ENCODE data around the gene CCDC85B. TPM values are rescaled to one million over a fixed set of nuclear protein-coding genes. Genes with fewer than 3 reads are reported as not detected.

Gene CCDC85B
- polyA plus RNA-seq, 1 of the 3 experiments (the other 2 are of a cell fraction): 52.8 TPM

GRCh38 chr11:65864706-65865471 is 25.6 kb upstream of the CCDC85B start:
- Histone ChIP-seq H3K9me2 (no peaks in the 10 kb centered on the region), H3K36me3 (replicated peaks in 1 of 2; ENCODE audit: control insufficient read depth in 1 of 2, insufficient read depth in 2 of 2, low read length in 1 of 2) (peaks cover 46 to 81% of the 10 kb centered on the region in 2 experiments), H3K27ac (ENCODE audit: low read depth in 2 of 2, low read length in 1 of 2) (no peak overlapping the region; a peak in 1 of 4 replicates), H3K27me3 (ENCODE audit: insufficient read depth) (no peaks in the 10 kb centered on the region), H3K4me1 (ENCODE audit: control insufficient read depth in 1 of 2, insufficient read depth in 2 of 2, low read depth in 1 of 2, low read length in 1 of 2) (peaks cover 10 to 18% of the 10 kb centered on the region in 2 experiments; a peak in 3 of 4 replicates), H2AFZ (ENCODE audit: low read depth) (no peak overlapping the region), H3K9me3 (no peaks in the 10 kb centered on the region), H3F3A (replicated peaks; ENCODE audit: insufficient read depth) (peaks cover 55% of the 10 kb centered on the region), H3K79me2 (ENCODE audit: insufficient read depth) (peaks cover 45% of the 10 kb centered on the region), H3K9ac (no peak overlapping the region), H3K4me3 (ENCODE audit: low read depth in 2 of 2, low read length in 1 of 2) (no peak overlapping the region), H3K4me2 (no peak overlapping the region), H4K20me1 (ENCODE audit: insufficient read depth) (no peaks in the 10 kb centered on the region; the same call in 1 of the 2 replicates)
- 93% methylated on average over 11 of the region's 18 CpGs for WGBS (ENCODE audit: low lambda C conversion rate)
- no peak for DNase-seq
- CTCF ChIA-PET: interaction anchor here (18.4 kb wide), 1 partner anchor 20 kb away, joined by 374 read pairs; the partner anchor contains the start of genes CCDC85B, CTSW and FIBP
- POLR2A ChIA-PET: no interaction called here
- TF ChIP-seq TAF1 (IDR thresholded peaks at IDR 0.05; ENCODE audit: borderline replicate concordance, low read depth, low read length) (no peak), PBX3 (IDR thresholded peaks at IDR 0.05) (0 out of 2 replicates have a peak, but pooled peaks have one; percentile 21)

DNA sequence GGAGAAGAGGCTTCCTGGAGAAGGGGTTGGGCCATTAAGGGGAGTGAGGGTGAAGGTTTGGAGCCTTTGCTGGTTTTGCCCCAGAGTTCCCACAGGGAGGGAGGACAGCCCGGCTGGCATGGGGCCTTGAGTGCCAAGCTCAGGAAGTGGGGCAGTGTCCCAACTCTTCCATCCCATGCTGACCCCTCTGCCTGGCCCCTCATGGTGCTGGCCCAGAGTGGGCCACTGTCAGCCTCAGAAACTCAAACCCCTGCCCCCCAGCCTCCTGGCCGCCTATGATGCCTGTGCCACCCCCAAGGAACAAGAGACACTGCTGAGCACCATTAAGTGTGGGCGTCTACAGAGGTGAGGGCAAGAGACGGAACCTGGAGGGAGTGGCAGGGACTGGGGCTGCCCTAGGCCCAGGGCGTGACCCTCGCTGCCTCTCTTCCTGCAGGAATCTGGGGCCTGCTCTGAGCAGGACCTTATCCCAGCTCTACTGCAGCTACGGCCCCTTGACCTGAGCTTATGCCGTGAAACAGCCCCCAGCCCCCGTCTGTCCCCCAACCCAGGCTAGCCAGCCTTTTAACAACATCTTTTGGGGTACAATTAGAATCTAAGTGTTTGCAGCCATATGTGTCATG is 24.8 kb upstream of the CCDC85B start:
- Histone ChIP-seq H3K27ac (ENCODE audit: low read depth in 2 of 2, low read length in 1 of 2) (no peak overlapping the region; a peak in 1 of 4 replicates), H3K27me3 (ENCODE audit: insufficient read depth) (no peaks in the 10 kb centered on the region), H3K9me2 (no peaks in the 10 kb centered on the region), H4K20me1 (ENCODE audit: insufficient read depth) (no peaks in the 10 kb centered on the region; the same call in 1 of the 2 replicates), H3K79me2 (ENCODE audit: insufficient read depth) (peaks cover 50% of the 10 kb centered on the region), H3F3A (replicated peaks; ENCODE audit: insufficient read depth) (peaks cover 55% of the 10 kb centered on the region), H3K9ac (no peak overlapping the region), H3K4me1 (ENCODE audit: control insufficient read depth in 1 of 2, insufficient read depth in 2 of 2, low read depth in 1 of 2, low read length in 1 of 2) (peaks cover 11 to 18% of the 10 kb centered on the region in 2 experiments; a peak in 3 of 4 replicates), H2AFZ (ENCODE audit: low read depth) (no peak overlapping the region), H3K4me3 (ENCODE audit: low read depth in 2 of 2, low read length in 1 of 2) (no peak overlapping the region), H3K4me2 (no peak overlapping the region), H3K36me3 (replicated peaks in 1 of 2; ENCODE audit: control insufficient read depth in 1 of 2, insufficient read depth in 2 of 2, low read length in 1 of 2) (peaks cover 52 to 87% of the 10 kb centered on the region in 2 experiments), H3K9me3 (no peaks in the 10 kb centered on the region)
- ChIA-PET CTCF (interaction anchor here (1.0 to 18.4 kb wide), 2 partner anchors 20 to 51 kb away, joined by 3 to 374 read pairs; partner anchors contain the start of genes CCDC85B, CTSW and FIBP), POLR2A (interaction anchor here (0.6 to 1.5 kb wide), 3 partner anchors 11 to 19 kb away, joined by 3 to 5 read pairs (median 3); no protein-coding TSS in a partner anchor)
- TF ChIP-seq ZBTB33 (IDR thresholded peaks at IDR 0.05; ENCODE audit: borderline replicate concordance, low read depth): no peak
- no peak for TF ChIP-seq MEF2A (IDR thresholded peaks at IDR 0.05; ENCODE audit: borderline replicate concordance, low read depth)
- no peak for TF ChIP-seq FOXJ3 (CRISPR knock-in tag; IDR thresholded peaks at IDR 0.05)
- no peak for TF ChIP-seq RCOR1 (IDR thresholded peaks at IDR 0.05; ENCODE audit: low read length)
- TF ChIP-seq, protein P1, sequence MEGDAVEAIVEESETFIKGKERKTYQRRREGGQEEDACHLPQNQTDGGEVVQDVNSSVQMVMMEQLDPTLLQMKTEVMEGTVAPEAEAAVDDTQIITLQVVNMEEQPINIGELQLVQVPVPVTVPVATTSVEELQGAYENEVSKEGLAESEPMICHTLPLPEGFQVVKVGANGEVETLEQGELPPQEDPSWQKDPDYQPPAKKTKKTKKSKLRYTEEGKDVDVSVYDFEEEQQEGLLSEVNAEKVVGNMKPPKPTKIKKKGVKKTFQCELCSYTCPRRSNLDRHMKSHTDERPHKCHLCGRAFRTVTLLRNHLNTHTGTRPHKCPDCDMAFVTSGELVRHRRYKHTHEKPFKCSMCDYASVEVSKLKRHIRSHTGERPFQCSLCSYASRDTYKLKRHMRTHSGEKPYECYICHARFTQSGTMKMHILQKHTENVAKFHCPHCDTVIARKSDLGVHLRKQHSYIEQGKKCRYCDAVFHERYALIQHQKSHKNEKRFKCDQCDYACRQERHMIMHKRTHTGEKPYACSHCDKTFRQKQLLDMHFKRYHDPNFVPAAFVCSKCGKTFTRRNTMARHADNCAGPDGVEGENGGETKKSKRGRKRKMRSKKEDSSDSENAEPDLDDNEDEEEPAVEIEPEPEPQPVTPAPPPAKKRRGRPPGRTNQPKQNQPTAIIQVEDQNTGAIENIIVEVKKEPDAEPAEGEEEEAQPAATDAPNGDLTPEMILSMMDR (IDR thresholded peaks at IDR 0.05): no peak
- TF ChIP-seq NRF1 (IDR thresholded peaks at IDR 0.05; ENCODE audit: low read depth, low read length): no peak
- no peak for TF ChIP-seq MXI1 (IDR thresholded peaks at IDR 0.05; ENCODE audit: low read depth, low read length)
- no peak for TF ChIP-seq USF2 (IDR thresholded peaks at IDR 0.05; ENCODE audit: borderline replicate concordance, low read depth, low read length)
- no peak for TF ChIP-seq RFX5 (IDR thresholded peaks at IDR 0.05; ENCODE audit: low read length)
- no peak for DNase-seq
- WGBS (ENCODE audit: low lambda C conversion rate): 95% methylated on average over 9 of the region's 9 CpGs

Measured in SK-N-SH (cell line).